Parathyroid adenoma (tissue), 2 donors: ENCODE measurements around the gene POC1A.

Experiments used
- H2AFZ ChIP-seq: fragments of 300-600 bp; sonication (generic); one replicate; pipeline ENCODE4 v1.7.0; 2017; ENCODE audit warnings: antibody characterized with exemption, mild to moderate bottlenecking
- H3K27ac ChIP-seq: fragments of 300-600 bp; sonication (generic); one replicate; pipeline ENCODE4 v1.7.0; 2017
- H3K27me3 ChIP-seq: fragments of 300-600 bp; sonication (generic); one replicate; pipeline ENCODE4 v1.7.0; 2017; ENCODE audit warnings: low read length; ENCODE audit not compliant: control insufficient read depth, insufficient read depth
- H3K36me3 ChIP-seq: fragments of 300-600 bp; sonication (generic); one replicate; pipeline ENCODE4 v1.7.0; 2017; ENCODE audit warnings: low read length; ENCODE audit not compliant: control insufficient read depth, insufficient read depth
- H3K4me1 ChIP-seq: fragments of 300-600 bp; sonication (generic); one replicate; pipeline ENCODE4 v1.7.0; 2017; ENCODE audit warnings: control low read depth
- H3K4me2 ChIP-seq: fragments of 300-600 bp; sonication (generic); one replicate; pipeline ENCODE4 v1.7.0; 2017; ENCODE audit warnings: low read length
- H3K4me3 ChIP-seq: fragments of 300-600 bp; sonication (generic); one replicate; pipeline ENCODE4 v1.7.0; 2017; ENCODE audit warnings: low read depth, low read length
- H3K79me2 ChIP-seq: fragments of 300-600 bp; sonication (generic); one replicate; pipeline ENCODE4 v1.7.0; 2017; ENCODE audit warnings: control low read depth
- H3K9ac ChIP-seq: fragments of 300-600 bp; sonication (generic); one replicate; pipeline ENCODE4 v1.7.0; 2017; ENCODE audit warnings: mild to moderate bottlenecking
- H3K9me3 ChIP-seq: fragments of 300-600 bp; sonication (generic); one replicate; pipeline ENCODE4 v1.7.0; 2017; ENCODE audit warnings: low read length; ENCODE audit not compliant: control insufficient read depth
- TF ChIP-seq, protein P1 (sequence below): fragments of 300-600 bp; sonication (generic); IDR thresholded peaks from one replicate; pipeline ENCODE4 v1.7.0; 2017; ENCODE audit warnings: antibody characterized with exemption, mild to moderate bottlenecking
- donor health status: primary hyperparathyroidism.

POC1A gene

GRCh38 chr3:52190294-52191074 is 36.3 kb upstream of the POC1A start:
- Histone ChIP-seq H3K9ac (no peak overlapping the region), H3K27ac (peak overlapping the region; percentile 81), H3K4me1 (peaks cover 29% of the 10 kb centered on the region), H2AFZ (peak overlapping the region; percentile 31), H3K4me3 (no peak overlapping the region), H3K9me3 (no peaks in the 10 kb centered on the region), H3K27me3 (no peaks in the 10 kb centered on the region), H3K36me3 (no peaks in the 10 kb centered on the region), H3K4me2 (no peak overlapping the region), H3K79me2 (no peaks in the 10 kb centered on the region)
- TF ChIP-seq, protein P1, sequence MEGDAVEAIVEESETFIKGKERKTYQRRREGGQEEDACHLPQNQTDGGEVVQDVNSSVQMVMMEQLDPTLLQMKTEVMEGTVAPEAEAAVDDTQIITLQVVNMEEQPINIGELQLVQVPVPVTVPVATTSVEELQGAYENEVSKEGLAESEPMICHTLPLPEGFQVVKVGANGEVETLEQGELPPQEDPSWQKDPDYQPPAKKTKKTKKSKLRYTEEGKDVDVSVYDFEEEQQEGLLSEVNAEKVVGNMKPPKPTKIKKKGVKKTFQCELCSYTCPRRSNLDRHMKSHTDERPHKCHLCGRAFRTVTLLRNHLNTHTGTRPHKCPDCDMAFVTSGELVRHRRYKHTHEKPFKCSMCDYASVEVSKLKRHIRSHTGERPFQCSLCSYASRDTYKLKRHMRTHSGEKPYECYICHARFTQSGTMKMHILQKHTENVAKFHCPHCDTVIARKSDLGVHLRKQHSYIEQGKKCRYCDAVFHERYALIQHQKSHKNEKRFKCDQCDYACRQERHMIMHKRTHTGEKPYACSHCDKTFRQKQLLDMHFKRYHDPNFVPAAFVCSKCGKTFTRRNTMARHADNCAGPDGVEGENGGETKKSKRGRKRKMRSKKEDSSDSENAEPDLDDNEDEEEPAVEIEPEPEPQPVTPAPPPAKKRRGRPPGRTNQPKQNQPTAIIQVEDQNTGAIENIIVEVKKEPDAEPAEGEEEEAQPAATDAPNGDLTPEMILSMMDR = no peak

DNA sequence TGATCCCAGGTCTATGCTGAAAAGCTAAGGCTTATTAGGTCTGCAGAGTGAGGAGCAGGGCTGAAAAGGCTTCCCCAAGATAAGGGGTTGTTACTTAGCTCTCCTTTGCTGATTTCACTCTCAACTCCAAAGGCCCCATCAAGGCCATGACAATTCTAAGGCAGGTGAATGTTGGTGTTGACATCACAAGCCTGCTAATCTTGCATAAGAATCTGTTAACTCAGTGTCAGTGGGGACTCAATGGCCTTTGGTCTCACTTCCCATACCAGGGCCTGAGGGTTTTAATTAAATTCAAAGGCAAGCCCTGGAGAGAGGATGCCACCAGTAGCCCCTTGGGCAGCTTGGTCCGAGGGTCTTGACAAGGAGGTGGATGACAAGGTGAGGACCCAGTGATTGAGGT is 34.3 kb upstream of the POC1A start:
- no peak overlapping the region for H3K4me3 ChIP-seq
- peak overlapping the region; percentile 81 for H3K27ac ChIP-seq
- no peaks in the 10 kb centered on the region for H3K27me3 ChIP-seq
- TF ChIP-seq, protein P1 = no peak
- peaks cover 29% of the 10 kb centered on the region for H3K4me1 ChIP-seq
- no peaks in the 10 kb centered on the region for H3K9me3 ChIP-seq
- H3K79me2 ChIP-seq = no peaks in the 10 kb centered on the region
- peak overlapping the region; percentile 34 for H3K4me2 ChIP-seq
- no peak overlapping the region for H3K9ac ChIP-seq
- no peaks in the 10 kb centered on the region for H3K36me3 ChIP-seq
- peak overlapping the region; percentile 45 for H2AFZ ChIP-seq

GRCh38 chr3:52186729-52187128 is 32.5 kb upstream of the POC1A start:
- Histone ChIP-seq H3K4me1 (peaks cover 39% of the 10 kb centered on the region), H2AFZ (no peak overlapping the region), H3K9me3 (no peaks in the 10 kb centered on the region), H3K4me3 (no peak overlapping the region), H3K27me3 (no peaks in the 10 kb centered on the region), H3K36me3 (no peaks in the 10 kb centered on the region), H3K27ac (no peak overlapping the region), H3K4me2 (no peak overlapping the region), H3K79me2 (no peaks in the 10 kb centered on the region), H3K9ac (no peak overlapping the region)
- TF ChIP-seq, protein P1 = no peak

DNA sequence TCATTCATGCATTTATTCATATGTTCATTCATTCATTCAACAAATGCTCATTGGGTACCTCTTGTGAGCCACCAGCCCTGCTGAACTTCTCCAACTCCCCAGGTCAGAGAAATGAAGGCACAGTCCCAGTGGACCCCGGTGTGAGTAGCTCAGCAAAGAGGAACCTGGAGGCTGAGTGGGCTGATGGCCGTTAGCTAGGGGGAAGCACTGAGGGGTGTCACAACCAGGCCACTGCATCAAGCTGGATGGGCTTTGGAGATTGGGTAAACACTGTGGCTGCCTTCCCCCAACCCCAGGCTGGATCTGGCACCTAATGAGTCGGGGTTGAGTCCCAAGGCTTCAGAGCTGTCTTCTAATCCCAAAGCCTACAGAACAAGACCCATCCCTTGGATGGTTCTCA is 31.6 kb upstream of the POC1A start:
- Histone ChIP-seq H3K79me2 (no peaks in the 10 kb centered on the region), H3K4me2 (no peak overlapping the region), H2AFZ (no peak overlapping the region), H3K27ac (no peak overlapping the region), H3K9ac (no peak overlapping the region), H3K4me1 (peaks cover 46% of the 10 kb centered on the region), H3K9me3 (no peaks in the 10 kb centered on the region), H3K36me3 (no peaks in the 10 kb centered on the region), H3K27me3 (no peaks in the 10 kb centered on the region), H3K4me3 (no peak overlapping the region)
- TF ChIP-seq, protein P1 = no peak

DNA sequence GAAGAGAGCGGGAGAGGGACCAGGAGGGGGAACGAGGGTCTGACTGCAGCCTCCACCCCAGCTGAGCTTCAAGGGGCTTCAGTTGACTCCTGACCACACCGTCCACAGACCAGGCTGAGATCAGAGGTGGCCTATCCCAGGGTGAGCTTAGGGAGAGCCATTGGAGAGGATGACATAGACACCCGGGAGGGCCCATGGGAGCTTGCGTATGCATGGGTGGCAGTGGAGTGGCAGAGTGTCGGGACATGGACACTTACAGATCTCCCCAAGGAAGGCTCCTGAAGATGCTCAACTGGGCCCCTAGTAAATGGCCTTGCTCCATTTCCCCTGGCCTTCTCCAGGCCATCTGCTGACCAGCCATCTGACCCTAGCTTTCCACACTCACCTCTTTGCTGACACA is 31.1 kb upstream of the POC1A start:
- no peak overlapping the region for H3K9ac ChIP-seq
- no peak overlapping the region for H3K4me2 ChIP-seq
- H3K79me2 ChIP-seq = no peaks in the 10 kb centered on the region
- H3K27ac ChIP-seq = no peak overlapping the region
- TF ChIP-seq, protein P1 = no peak
- no peaks in the 10 kb centered on the region for H3K9me3 ChIP-seq
- H3K4me1 ChIP-seq = peaks cover 42% of the 10 kb centered on the region
- H3K36me3 ChIP-seq = no peaks in the 10 kb centered on the region
- H3K27me3 ChIP-seq = no peaks in the 10 kb centered on the region
- H3K4me3 ChIP-seq = no peak overlapping the region
- no peak overlapping the region for H2AFZ ChIP-seq
